Liver (tissue), 9 donors: ENCODE results near the gene ROPN1B. TPM values are rescaled to one million over a fixed set of nuclear protein-coding genes. Genes with fewer than 3 reads are reported as not detected.
A peak's percentile ranks its signal among the peaks of the same experiment; 100 is the strongest.
"Not testable (repeated sequence)": the region's sequence is repeated elsewhere in the genome, so short reads cannot be mapped to it uniquely, and the experiment has no call there.

Experiments
- DNase-seq: peaks from one replicate; pipeline ENCODE4 v3.0.0-alpha.2; 2017; ENCODE audit warnings: low spot score
- H3K27ac ChIP-seq, 2 donors: one replicate each; pipeline ENCODE4 v1.7.0; 2013; ENCODE audit warnings: inconsistent platforms in 2 of 2, low read length in 2 of 2, control low read depth in 1 of 2, low read depth in 1 of 2, mild to moderate bottlenecking in 1 of 2
- H3K27me3 ChIP-seq, 4 donors: one replicate each; pipeline versions ENCODE4 v1.6.1 to v1.7.0; 2013; ENCODE audit warnings: low read length in 3 of 4, inconsistent platforms in 1 of 4, mild to moderate bottlenecking in 1 of 4, moderate library complexity in 1 of 4; ENCODE audit not compliant: control insufficient read depth in 4 of 4, insufficient read depth in 4 of 4
- H3K36me3 ChIP-seq, 4 donors: one replicate each; pipeline versions ENCODE4 v1.6.1 to v1.7.0; 2013; ENCODE audit warnings: low read length in 3 of 4, mild to moderate bottlenecking in 3 of 4, low read depth in 1 of 4, moderate library complexity in 1 of 4; ENCODE audit not compliant: control insufficient read depth in 4 of 4, insufficient read depth in 3 of 4
- H3K4me1 ChIP-seq, 4 donors: one replicate each; pipeline versions ENCODE4 v1.6.1 to v1.7.0; 2013; ENCODE audit warnings: low read length in 3 of 4, mild to moderate bottlenecking in 3 of 4, moderate library complexity in 1 of 4; ENCODE audit not compliant: control insufficient read depth in 4 of 4, insufficient read depth in 4 of 4
- H3K4me3 ChIP-seq, 3 donors: one replicate each; pipeline versions ENCODE4 v1.6.1 to v1.7.0; 2013; ENCODE audit warnings: low read length in 3 of 3, control low read depth in 1 of 3, low read depth in 1 of 3, mild to moderate bottlenecking in 1 of 3
- H3K9ac ChIP-seq, 2 donors: one replicate each; pipeline ENCODE4 v1.7.0; 2013; ENCODE audit warnings: low read length in 2 of 2, mild to moderate bottlenecking in 2 of 2, moderate library complexity in 2 of 2, control low read depth in 1 of 2, low read depth in 1 of 2
- H3K9me3 ChIP-seq, 4 donors: one replicate each; pipeline versions ENCODE4 v1.6.1 to v1.7.0; 2013; ENCODE audit warnings: low read length in 3 of 4; ENCODE audit not compliant: control insufficient read depth in 4 of 4
- CTCF ChIP-seq: fragments of 150-350 bp; IDR thresholded peaks from 2 replicates; pipeline ENCODE4 v1.5.1; 2017; ENCODE audit warnings: improper control_type of control experiment, low read depth, low read length; ENCODE audit not compliant: missing input control
- RAD21 ChIP-seq, 2 donors: IDR thresholded peaks; 2 replicates each; pipeline ENCODE4 v1.6.1; 2016; ENCODE audit warnings: antibody characterized with exemption in 2 of 2, mild to moderate bottlenecking in 2 of 2
- WGBS: extraction: QIAGEN DNeasy Blood & Tissue Kit; methylation state at CpG from one replicate; pipeline ENCODE4 v1.1.7; 2013; 5-methylcytosine and 5-hydroxymethylcytosine counted together
- polyA plus RNA-seq, 2 donors: library from polyadenylated mRNA; stranded (reverse) in 1 of 2; unstranded in 1 of 2; fragments of 200-250 nt in 1 of 2; fragments of >200 nt in 1 of 2; fragmentation: Nextera tagmentation in 1 of 2; extraction: Ambion mirVana in 1 of 2; gene quantifications; one replicate each; pipeline versions ENCODE4 v1.2.1 to v1.2.3, GENCODE V29; 2013 to 2015
- total RNA-seq, 2 donors: library from RNA; depleted of rRNA; stranded (reverse); fragments of >200 nt; gene quantifications; one replicate each; pipeline ENCODE4 v1.2.3, GENCODE V29; 2014
- donor health status: healthy.
- donor health status: healthy.
- donor health status: healthy.
- donor health status: healthy.
- donor health status: healthy.

ROPN1B gene
- total and polyA plus RNA-seq, 4 donors = 0.69 to 0.84 (median 0.72) TPM; not detected in 1

GRCh38 chr3:125928771-125929545, 40.0 kb upstream of the ROPN1B start:
- peak; percentile 63 for DNase-seq
- 37% methylated on average over 22 of the region's 22 CpGs for WGBS
- not testable (repeated sequence) for H3K27me3 ChIP-seq, H3K9me3 ChIP-seq, H3K9ac ChIP-seq, H3K36me3 ChIP-seq, H3K4me1 ChIP-seq, H3K27ac ChIP-seq, H3K4me3 ChIP-seq
- TF ChIP-seq CTCF (peak; percentile 53), RAD21 (IDR thresholded peaks at IDR 0.05) (peak; percentile 68 to 69)

- H3K4me1 ChIP-seq, DNase-seq, H3K27me3 ChIP-seq, H3K9me3 ChIP-seq, H3K4me3 ChIP-seq, H3K9ac ChIP-seq, H3K36me3 ChIP-seq, H3K27ac ChIP-seq: not testable (repeated sequence)
- WGBS = 25% methylated on average over 5 of the region's 5 CpGs
Observed at GRCh38 chr3:125929765-125930164, 39.2 kb upstream of the ROPN1B start.

GRCh38 chr3:125931355-125931880, 37.6 kb upstream of the ROPN1B start:
- not testable (repeated sequence) for H3K36me3 ChIP-seq, H3K9me3 ChIP-seq, H3K27ac ChIP-seq, DNase-seq, H3K9ac ChIP-seq, H3K4me3 ChIP-seq, H3K27me3 ChIP-seq
- 91% methylated on average over 6 of the region's 14 CpGs for WGBS
- peaks cover 3 to 11% (median 7%) of the 10 kb centered on the region in 4 donors for H3K4me1 ChIP-seq

- DNase-seq, H3K36me3 ChIP-seq, H3K9ac ChIP-seq, H3K9me3 ChIP-seq, H3K27me3 ChIP-seq, H3K27ac ChIP-seq, H3K4me3 ChIP-seq: not testable (repeated sequence)
- WGBS = 97% methylated on average over 14 of the region's 17 CpGs
- H3K4me1 ChIP-seq = peaks cover 3 to 13% (median 8%) of the 10 kb centered on the region in 4 donors
Observed at GRCh38 chr3:125933397-125934173, 35.4 kb upstream of the ROPN1B start.
